ENCODE results near the gene TMEM131.

DNA sequence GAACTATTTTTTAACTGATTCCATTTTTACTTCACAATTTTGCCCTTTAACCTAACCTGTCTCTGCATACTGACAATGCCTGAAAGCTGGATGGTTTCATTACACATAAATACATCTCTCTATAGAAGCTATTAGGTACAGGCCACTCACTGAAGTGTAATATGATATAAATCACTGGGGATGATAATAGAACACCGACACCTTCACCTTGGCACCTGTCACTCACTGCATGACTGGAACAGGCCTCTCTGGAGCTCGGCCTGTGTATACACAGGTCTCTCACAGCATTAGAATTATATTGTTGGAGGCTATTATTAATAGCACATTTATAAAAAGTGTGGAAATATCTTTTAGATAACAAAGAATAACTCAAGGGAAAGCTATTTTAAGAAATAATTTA, 138.2 kb downstream of the TMEM131 start:
- TF ChIP-seq EZH2 (IDR thresholded peaks at IDR 0.05), result no peak
- TF ChIP-seq, protein P1, sequence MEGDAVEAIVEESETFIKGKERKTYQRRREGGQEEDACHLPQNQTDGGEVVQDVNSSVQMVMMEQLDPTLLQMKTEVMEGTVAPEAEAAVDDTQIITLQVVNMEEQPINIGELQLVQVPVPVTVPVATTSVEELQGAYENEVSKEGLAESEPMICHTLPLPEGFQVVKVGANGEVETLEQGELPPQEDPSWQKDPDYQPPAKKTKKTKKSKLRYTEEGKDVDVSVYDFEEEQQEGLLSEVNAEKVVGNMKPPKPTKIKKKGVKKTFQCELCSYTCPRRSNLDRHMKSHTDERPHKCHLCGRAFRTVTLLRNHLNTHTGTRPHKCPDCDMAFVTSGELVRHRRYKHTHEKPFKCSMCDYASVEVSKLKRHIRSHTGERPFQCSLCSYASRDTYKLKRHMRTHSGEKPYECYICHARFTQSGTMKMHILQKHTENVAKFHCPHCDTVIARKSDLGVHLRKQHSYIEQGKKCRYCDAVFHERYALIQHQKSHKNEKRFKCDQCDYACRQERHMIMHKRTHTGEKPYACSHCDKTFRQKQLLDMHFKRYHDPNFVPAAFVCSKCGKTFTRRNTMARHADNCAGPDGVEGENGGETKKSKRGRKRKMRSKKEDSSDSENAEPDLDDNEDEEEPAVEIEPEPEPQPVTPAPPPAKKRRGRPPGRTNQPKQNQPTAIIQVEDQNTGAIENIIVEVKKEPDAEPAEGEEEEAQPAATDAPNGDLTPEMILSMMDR (IDR thresholded peaks at IDR 0.05), result no peak
- no peak for TF ChIP-seq EZH2phosphoT487 (IDR thresholded peaks at IDR 0.05)
